Measurements from ENCODE around the gene CYGB. TPM values are rescaled to one million over a fixed set of nuclear protein-coding genes. Genes with fewer than 3 reads are reported as not detected.
A peak's percentile ranks its signal among the peaks of the same experiment; 100 is the strongest.
"Not testable (repeated sequence)": the region's sequence is repeated elsewhere in the genome, so short reads cannot be mapped to it uniquely, and the experiment has no call there.

The CYGB gene
- total RNA-seq, 2 donors from 2014 or later: 7.0 to 13.8 TPM

GRCh38 chr17:76561332-76561731 is 23.8 kb upstream of the CYGB start:
- Histone ChIP-seq H3K27ac (peak overlapping the region in 1 of 2 donors; percentile 19), H3K4me3 (no peak overlapping the region), H3K36me3 (no peaks in the 10 kb centered on the region), H3K4me1 (replicated peaks) (no peaks in the 10 kb centered on the region), H3K27me3 (replicated peaks; ENCODE audit: insufficient read depth) (no peaks in the 10 kb centered on the region), H3K9me3 (no peaks in the 10 kb centered on the region)
- 64% methylated on average over 7 of the region's 7 CpGs for WGBS
- intact Hi-C loops (cut with DNase I): no loop called here
- no peak for DNase-seq (ENCODE audit: low spot score)
- TF ChIP-seq POLR2AphosphoS5 (IDR thresholded peaks at IDR 0.05) (no peak), CTCF (IDR thresholded peaks at IDR 0.05) (no peak), POLR2A (IDR thresholded peaks at IDR 0.05) (no peak)

- no peak overlapping the region for H3K4me3 ChIP-seq
- intact Hi-C loops (cut with DNase I): no loop called here
These were observed 23.3 kb upstream of the CYGB start for GRCh38 chr17:76560877-76561221.

GRCh38 chr17:76560036-76560876 is 22.7 kb upstream of the CYGB start:
- Histone ChIP-seq H3K4me3 (no peak overlapping the region), H3K4me1 (replicated peaks) (no peaks in the 10 kb centered on the region), H3K36me3 (no peaks in the 10 kb centered on the region), H3K9me3 (no peaks in the 10 kb centered on the region), H3K27ac (peak overlapping the region in 1 of 2 donors; percentile 19), H3K27me3 (replicated peaks; ENCODE audit: insufficient read depth) (no peaks in the 10 kb centered on the region)
- WGBS: 81% methylated on average over 10 of the region's 10 CpGs
- no peak for TF ChIP-seq POLR2AphosphoS5 (IDR thresholded peaks at IDR 0.05)
- no peak for DNase-seq (ENCODE audit: low spot score)
- intact Hi-C loops (cut with DNase I): no loop called here

More at GRCh38 chr17:76560877-76561221, 23.3 kb upstream of the CYGB start:
- no peak for DNase-seq (ENCODE audit: low spot score)
- Histone ChIP-seq H3K27me3 (replicated peaks; ENCODE audit: insufficient read depth) (no peaks in the 10 kb centered on the region), H3K4me1 (replicated peaks) (no peaks in the 10 kb centered on the region), H3K9me3 (no peaks in the 10 kb centered on the region), H3K27ac (peak overlapping the region in 1 of 2 donors; percentile 19), H3K36me3 (no peaks in the 10 kb centered on the region)
- WGBS: 65% methylated on average over 6 of the region's 6 CpGs
- TF ChIP-seq POLR2A (IDR thresholded peaks at IDR 0.05) (no peak), CTCF (IDR thresholded peaks at IDR 0.05) (no peak), POLR2AphosphoS5 (IDR thresholded peaks at IDR 0.05) (no peak)

GRCh38 chr17:76559460-76559859 is 22.0 kb upstream of the CYGB start:
- not testable (repeated sequence) for H3K9me3 ChIP-seq; H3K4me3 ChIP-seq; H3K27me3 ChIP-seq (replicated peaks; ENCODE audit: insufficient read depth); H3K27ac ChIP-seq; H3K4me1 ChIP-seq (replicated peaks); H3K36me3 ChIP-seq; DNase-seq (ENCODE audit: low spot score)
- WGBS: 79% methylated on average over 7 of the region's 7 CpGs
- intact Hi-C loops (cut with DNase I): loop anchor here (5.0 kb wide), 3 partner anchors 63 to 153 kb away; partner anchors contain the start of gene MXRA7

GRCh38 chr17:76558198-76559095 is 20.9 kb upstream of the CYGB start:
- no peaks in the 10 kb centered on the region for H3K27me3 ChIP-seq (replicated peaks; ENCODE audit: insufficient read depth)
- peak overlapping the region; percentile 48 to 61 for H3K4me3 ChIP-seq
- WGBS: under 1% methylated on average over 13 of the region's 14 CpGs
- DNase-seq (ENCODE audit: low spot score): no peak
- intact Hi-C loops (cut with DNase I): loop anchor here (5.0 kb wide), 3 partner anchors 64 to 154 kb away; partner anchors contain the start of gene MXRA7
- no peaks in the 10 kb centered on the region for H3K9me3 ChIP-seq
- no peaks in the 10 kb centered on the region for H3K36me3 ChIP-seq
- peak overlapping the region; percentile 84 for H3K27ac ChIP-seq
- no peak for TF ChIP-seq POLR2A (IDR thresholded peaks at IDR 0.05)
- peak; percentile 26 to 59 (median 50) for TF ChIP-seq CTCF (IDR thresholded peaks at IDR 0.05)
- TF ChIP-seq POLR2AphosphoS5 (IDR thresholded peaks at IDR 0.05): peak; percentile 23
- H3K4me1 ChIP-seq (replicated peaks): no peaks in the 10 kb centered on the region
